ENCODE measurements around the gene CLCNKA.
A peak's percentile ranks its signal among the peaks of the same experiment; 100 is the strongest.
"Not testable (repeated sequence)": the region's sequence is repeated elsewhere in the genome, so short reads cannot be mapped to it uniquely, and the experiment has no call there.

Gene CLCNKA

GRCh38 chr1:16018749-16019643 is 2.8 kb upstream of the CLCNKA start:
- DNase-seq, result no peak

DNA sequence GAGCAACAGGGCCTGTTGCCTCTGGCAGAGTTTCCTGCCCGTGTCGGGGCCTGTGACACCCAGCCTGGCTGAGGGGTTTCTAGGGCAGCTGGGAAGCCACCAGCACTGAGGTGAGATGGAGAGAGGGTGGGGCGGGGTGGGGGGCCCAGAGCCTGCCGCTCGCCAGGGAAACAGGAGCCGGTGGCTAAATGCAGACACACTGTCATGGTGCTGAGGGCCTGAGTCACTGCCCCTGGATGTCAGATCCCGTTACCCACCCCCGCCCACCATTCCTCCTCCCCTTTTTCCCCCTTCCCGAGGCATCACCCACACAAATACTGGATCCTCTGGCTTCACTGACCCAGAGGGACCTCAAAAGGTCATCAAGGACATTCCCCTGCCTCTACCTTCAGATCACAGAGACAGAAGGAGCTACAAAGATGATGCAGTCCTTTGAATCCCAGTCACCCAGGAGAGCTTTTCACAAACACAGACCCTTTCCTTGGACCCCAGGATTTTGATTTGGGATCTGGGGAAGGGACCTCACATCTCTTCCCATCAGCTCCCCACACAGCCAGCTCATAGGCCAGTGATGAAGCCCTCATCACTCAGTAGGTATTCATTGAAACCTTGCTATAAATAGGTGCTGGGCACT is 2.1 kb upstream of the CLCNKA start:
- DNase-seq, result no peak

DNA sequence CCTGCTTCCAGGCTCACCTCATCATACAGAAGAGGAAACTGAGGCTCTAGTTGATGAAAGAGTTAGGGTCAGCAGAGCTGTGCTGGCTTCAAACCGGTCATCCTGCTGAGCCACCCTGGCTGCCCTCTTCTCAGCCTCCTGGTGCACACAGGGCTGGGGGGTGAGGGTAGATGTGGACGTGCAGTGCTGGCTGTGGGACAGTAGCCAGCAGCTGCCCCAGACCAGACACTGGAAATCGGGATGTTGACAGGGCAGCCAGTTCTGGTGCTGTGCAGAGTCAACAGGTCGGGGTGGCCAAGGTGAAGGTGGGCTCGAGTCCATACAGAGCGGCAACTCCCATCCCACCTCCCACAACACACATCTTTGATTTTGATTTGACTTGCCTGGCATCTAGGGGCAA is 1.5 kb upstream of the CLCNKA start:
- no peak for DNase-seq

- not testable (repeated sequence) for DNase-seq
These were observed 958 bp upstream of the CLCNKA start for GRCh38 chr1:16020878-16021277.

GRCh38 chr1:16022393-16022792 is 557 bp downstream of the CLCNKA start:
- DNase-seq, result no peak

- DNase-seq, result no peak
These were observed 1.3 kb downstream of the CLCNKA start for GRCh38 chr1:16023050-16023653.

DNA sequence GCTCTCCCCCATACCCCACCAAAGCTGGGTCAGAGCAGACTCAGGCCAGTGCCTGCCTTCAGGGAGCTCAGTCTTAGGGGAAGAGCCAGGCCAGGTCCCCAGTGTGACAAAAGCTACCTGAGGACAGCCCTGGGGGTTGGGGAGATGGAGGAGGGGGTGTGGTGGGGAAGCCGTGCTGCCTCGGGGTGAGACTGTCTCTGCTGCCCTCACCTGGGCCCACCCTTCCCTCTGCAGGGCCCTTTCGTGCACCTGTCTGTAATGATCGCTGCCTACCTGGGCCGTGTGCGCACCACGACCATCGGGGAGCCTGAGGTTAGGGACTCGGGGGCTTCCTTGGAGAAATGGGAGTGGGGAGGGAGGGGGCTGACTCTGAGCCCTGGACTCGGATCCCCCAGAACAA is 4.5 kb downstream of the CLCNKA start:
- not testable (repeated sequence) for DNase-seq

GRCh38 chr1:16026723-16027484 is 5.1 kb downstream of the CLCNKA start:
- no peak for DNase-seq

DNA sequence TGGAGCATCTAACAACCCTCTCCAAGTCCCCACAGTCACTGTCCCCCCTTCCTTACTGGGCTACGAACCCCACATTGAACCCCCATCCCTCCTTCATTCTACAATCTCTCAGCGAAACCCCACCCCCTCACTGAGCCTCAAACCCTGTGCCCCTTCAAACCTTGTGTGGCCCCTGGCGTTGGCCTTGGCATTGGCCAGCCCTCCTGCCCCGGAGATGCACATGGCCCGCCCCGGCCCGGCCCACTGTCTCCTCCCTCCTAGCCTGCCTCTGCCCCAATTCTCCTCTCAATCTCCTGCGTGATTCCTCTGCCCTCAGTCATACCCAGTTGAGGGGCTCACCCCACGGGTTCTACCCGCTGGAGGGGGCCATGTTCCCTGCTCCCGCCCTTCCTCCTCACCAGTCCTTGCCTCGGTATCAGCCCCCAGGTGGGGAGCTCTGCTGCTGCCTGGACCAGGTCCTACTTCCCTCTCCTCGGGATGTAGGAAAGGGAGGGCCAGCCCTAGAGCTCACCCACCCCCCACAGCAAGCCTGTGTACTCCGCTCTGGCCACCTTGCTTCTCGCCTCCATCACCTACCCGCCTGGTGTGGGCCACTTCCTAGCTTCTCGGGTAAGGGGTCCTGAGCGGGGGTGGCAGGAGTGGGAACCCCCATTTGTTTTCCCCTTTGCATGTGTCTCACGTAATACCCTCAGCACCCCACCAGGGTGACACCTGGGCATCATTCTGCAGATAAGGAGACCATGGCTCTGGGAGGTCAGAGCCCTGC is 6.6 kb downstream of the CLCNKA start:
- DNase-seq, result no peak

- DNase-seq, result not testable (repeated sequence)
These were observed 7.1 kb downstream of the CLCNKA start for GRCh38 chr1:16029003-16029268.

DNA sequence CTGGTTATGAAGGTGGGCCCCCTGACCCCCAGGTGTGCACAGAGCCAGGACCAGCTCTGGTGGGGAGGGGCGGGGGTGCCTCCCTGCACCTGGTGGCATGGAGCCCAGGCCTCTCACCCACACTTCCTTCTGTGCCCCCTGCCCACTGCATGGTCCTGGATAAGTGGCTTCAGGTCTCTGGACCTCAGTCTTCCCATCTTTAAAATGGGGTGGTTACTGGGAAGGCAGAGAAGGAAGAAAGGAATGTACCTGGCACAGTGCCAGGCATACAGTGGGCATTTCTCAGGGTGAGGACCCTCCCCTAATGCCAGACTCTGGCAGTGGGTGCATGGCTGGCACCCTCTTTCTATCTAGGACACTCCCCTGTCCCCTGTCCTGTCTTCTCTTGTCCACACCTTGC is 7.5 kb downstream of the CLCNKA start:
- DNase-seq, result no peak

GRCh38 chr1:16031551-16031950 is 9.7 kb downstream of the CLCNKA start:
- no peak for DNase-seq

DNA sequence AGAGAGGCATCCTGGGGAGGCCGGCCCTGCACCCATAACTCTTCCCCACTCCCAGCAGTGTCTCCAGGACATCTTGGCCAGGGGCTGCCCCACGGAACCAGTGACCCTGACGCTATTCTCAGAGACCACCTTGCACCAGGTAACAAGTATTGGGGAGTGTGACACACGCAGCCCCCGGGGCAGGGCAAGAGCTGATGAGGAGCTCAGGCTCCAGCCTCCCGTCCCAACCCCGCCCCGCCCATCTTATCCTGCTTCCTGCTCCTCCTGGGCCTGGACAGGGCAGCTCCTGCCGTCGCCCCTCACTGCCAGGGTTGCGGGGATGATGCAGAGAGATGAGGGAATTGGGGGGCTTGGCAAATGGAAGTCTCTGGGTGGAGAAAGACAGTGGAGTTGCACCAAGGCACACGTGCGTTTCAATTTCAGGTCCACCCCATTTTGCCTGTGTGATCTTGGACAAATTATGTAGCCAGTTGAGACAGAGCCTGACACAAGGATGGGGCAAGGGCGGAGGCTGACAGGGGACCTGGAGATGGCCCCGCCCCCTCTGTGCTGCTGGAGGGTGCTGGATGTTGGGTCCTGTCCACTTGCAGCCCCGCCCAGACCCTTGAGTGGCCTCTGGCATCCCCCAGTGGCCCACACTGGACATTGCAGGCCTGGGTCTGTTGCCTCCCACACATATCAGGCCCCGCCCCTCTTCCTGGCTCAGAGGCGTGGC is 10.7 kb downstream of the CLCNKA start:
- DNase-seq, result peak; percentile 9

- DNase-seq, result not testable (repeated sequence)
These were observed 11.3 kb downstream of the CLCNKA start for GRCh38 chr1:16033103-16033632.

- DNase-seq, result not testable (repeated sequence)
These were observed 14.6 kb downstream of the CLCNKA start for GRCh38 chr1:16036461-16036860.

GRCh38 chr1:16038620-16038912 is 16.7 kb downstream of the CLCNKA start:
- DNase-seq, result no peak

DNA sequence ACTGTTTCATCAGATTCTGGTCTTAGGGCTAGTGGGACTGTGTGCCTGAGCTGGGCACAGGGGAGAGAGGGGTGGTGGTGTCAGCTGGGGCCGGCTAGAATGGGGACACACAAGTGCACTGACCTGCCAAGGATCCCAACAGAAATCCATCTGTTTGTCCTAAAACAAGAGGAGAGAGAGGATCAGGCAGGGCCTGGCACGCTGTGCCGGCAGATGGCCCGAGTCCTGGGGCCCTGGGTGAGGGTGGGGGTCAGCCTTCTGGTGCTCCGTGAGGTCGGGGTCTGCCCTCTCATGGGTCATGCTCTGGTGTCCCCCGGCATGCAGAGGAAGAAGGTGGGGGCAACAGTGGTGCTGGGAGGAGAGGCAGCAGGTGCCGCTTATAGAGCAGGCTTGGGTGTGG is 18.0 kb downstream of the CLCNKA start:
- DNase-seq, result not testable (repeated sequence)

GRCh38 chr1:16041200-16041599 is 19.4 kb downstream of the CLCNKA start:
- DNase-seq, result no peak

DNA sequence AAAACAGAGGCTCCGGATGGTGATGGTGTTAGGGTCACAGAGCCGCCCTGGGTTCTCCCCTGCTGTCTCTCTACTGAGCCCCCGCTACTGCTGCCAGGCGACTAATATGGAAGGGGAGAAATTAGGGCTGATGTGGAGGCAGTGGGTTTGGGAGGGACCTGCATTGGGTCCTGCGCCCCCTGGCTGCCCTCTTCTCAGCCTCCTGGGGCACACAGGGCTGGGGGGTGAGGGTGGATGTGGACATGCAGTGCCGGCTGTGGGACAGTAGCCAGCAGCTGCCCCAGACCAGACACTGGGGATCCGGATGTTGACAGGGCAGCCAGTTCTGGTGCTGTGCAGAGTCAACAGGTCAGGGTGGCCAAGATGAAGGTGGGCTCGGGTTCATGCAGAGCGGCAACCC is 20.3 kb downstream of the CLCNKA start:
- no peak for DNase-seq

DNA sequence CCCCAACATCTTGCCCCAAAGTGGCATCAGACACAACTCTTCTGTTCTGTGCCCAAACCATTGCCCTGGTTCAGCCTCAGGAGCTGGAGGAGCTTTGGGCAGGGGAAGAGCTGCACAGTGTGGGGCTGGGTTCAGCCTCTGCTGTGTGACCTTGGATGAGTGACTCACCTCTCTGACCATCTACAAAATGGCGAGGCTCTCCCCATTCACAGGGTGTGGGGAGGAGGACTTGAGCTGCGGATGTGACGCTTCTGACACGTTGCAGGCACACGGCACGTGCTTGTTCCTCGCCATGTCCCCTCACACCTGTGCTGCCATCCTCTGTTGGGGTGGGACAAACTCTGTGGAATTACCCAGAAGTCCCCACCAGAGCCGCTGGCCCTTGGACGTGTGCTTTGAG is 20.8 kb downstream of the CLCNKA start:
- DNase-seq, result not testable (repeated sequence)

GRCh38 chr1:16043521-16043920 is 21.7 kb downstream of the CLCNKA start, which contains the start of gene CLCNKB:
Gene CLCNKB (plus strand): TSS chr1:16043782. CDS start chr1:16044493, 711 bp downstream.
- no peak for DNase-seq

- no peak for DNase-seq
These were observed 22.1 kb downstream of the CLCNKA start for GRCh38 chr1:16043950-16044349.
